GM18502 (cell line): ENCODE results near the gene TSPOAP1.

Experiments
- ATAC-seq: cut with Tn5 transposase; IDR thresholded peaks from one replicate; pipeline ENCODE4 v1.9.1; 2021; ENCODE audit warnings: mild to moderate bottlenecking; ENCODE audit not compliant: unreplicated experiment, poor library complexity

TSPOAP1 gene

DNA sequence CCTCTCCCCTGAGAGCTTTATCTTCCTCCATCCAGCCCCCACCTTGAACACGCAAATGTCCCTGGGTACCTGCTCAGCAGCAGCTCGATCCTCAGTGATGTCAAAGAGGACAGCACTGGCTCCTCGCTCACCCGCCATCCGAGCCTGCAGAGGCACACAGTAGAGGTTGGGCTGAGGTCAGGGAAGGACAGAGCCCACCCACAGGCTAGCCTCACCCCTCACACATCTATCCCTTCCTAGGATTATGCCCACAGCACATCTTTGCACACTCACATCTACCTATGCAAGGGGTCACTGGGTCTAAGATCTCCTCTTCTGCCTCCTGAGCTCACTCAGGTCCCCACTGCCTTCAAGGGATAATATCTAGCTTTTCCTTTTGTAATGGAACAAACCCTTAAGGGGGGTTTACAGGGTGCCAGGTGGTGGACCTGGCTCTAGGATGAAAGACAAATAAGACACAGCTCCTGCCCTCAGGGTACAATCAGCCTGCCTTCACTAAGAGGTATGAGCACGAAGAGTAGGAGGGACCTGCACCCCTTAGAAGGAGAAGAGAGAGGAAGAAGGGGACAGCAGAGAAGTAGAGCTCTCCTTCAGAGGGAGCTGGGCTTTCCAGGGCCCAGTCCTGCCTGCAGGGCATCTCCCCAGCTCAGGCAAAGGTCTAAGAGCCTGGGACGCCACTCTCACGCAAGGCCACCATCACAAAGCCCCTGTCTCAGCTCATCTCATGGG is 35.0 kb upstream of the TSPOAP1 start:
- ATAC-seq: no peak

DNA sequence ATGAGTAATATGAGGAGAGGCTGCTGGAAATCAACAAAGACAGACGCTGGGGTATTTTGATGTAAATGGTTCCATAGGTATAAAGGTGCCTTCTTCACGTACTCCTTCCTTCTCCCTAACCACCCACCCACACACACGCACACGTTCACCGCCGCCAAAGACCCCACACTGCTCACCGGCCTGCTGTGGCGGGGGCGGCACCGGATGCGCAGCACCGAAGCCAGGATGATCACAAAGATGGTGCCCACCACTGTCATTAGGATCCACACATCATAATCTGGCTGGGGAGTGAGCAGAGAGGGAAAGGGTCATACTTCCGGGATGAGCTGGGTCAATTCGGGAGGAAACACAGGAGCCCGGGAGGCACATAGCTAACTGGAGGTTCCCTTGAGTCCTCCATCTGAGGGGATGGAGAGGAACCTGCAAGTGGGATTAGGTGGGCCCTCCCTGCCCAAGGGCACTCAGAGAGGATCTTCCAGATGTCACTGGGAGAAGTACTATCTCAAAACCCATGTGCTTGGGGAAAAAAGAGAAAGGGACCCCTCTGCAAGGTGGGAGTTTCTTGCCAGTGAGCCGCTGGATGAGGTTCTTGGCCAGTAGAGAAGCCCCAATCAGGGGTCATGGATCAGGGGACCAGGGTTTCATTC is 33.9 kb upstream of the TSPOAP1 start:
- no peak for ATAC-seq

DNA sequence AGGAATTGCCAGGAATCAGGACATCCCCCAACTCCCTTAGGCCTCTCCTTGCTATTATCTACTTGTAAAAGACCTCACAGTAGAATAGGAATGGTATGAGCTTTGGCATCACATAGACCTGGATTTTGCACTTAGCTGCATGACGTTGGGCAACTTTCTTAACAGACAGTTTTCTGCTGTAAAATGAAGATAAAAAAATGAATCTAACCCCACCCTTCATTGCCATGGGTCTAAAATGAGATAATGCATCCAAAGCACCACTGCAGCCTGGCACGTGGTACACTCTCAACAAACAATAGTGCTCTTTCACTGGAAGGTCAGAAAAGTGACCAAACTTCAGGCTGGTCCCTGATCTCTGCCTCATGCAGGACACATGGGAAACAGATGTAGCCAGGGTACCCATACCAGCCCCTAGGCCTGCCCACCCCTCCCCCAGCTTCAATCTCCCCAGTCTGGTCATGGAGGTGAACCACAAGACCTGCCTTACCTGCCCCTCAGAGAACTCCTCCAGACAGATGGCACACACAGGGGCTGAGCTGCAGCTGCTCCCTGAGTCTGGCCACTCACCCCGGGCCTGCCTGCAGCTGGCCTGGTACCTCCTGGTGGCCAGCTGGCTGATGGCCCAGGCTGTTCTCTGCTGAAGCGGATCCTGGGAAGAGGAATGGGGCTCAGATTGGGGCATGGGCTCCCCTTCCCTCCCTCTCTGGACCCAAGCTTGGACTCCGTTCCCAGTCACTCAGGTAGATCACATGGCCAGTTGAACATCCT is 31.9 kb upstream of the TSPOAP1 start:
- ATAC-seq: no peak

DNA sequence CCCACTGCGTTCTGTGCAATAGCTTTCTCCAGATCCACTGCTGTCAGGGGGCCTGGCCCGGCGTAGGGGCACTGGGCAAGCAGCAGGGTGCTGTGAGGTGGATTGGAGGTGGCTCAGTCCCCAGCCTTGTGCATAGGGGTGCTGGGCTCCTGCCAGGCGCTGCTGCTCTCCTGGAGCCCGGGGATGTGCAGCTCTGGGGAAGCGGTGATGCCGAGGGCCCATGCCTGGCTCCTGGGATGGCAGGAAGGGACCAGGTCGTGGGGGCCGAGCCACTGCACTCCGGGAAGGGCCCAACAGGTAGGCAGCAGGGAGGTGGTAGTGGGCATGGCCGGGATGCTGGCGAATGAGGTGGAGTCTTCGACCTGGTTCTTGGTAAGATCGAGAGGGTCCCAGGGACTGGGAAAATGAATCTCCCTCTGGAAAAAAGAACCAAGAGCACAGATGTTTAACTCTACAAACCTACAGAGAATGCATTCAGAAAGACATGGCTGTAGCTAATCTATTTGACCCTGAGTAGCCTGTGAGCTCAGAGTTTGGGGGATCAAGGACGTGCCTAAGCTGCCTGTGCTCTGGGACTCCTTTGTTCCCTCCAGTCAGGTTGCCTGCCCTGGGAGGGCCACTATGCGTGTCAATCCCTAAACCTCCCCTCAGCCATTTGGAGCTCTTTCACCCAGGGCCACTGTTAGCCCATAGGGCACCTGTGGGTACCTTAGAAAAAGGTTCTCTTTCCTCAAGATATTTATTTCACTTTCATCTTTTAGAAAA is 30.0 kb upstream of the TSPOAP1 start:
- no peak for ATAC-seq

DNA sequence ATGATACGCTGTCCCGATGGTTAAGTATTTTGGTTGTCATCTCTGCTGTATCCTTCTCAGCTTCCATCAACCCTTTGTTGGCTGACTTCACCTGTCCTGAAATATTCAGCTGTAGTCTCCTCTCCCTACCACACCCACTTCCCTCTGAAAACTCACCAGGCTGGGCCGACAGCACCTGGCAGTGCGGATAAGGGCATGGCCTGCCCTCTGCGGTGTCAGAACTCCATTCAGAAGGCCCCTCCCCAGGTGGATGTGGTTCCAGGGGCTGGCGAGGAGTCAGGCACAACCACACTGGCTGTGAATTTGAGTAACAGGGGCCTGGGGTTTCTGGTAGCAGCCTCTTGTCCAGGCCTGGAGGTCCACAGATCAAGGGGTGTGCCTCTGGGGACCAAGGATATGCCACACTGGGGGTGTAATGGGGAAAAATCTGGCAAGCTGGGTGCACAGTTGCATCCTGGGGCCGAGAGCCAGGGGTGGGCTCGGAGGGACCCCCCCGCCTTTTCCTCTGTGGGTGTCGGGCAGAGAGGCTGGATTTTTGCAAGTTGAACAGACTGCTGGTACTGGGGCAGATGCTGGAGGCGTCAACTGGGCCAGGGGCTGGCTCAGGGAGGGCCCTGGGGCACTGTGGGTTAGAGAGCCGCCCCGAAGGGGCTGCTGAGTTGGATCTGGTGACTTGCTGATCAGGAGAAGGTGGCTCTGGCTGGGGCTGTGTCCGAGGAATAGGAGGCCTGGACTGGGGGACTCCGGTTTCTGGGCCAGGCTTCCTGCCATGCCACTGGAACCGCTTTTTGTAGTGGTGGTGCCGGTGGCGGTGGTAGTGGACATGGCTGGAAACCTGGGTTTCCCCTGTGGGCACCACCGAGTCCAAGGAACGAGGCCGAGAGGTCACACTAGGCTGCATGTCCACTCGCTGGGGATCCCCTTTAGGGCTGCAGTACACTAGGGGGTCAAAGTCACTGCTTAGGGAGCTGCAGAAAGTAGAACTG is 29.0 kb upstream of the TSPOAP1 start:
- no peak for ATAC-seq

DNA sequence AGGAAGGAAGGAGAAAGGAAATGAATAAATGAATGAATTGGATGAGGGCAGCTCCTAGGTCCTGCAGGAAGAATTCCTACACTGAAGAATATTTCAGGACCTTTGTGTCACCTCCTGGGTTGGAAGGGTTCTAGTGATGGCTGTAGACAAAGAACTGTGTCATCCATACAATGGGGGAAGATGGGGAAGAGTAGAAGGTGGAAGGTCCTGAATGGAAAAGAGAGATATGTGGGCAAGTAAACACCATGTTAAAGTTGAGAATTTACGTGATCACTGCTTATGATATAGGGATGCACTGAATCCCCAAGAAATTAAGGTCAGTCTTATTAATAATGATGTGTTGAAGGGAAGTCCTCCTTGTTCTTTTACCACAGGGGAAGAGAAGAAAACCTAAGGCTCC is 27.6 kb upstream of the TSPOAP1 start:
- no peak for ATAC-seq

DNA sequence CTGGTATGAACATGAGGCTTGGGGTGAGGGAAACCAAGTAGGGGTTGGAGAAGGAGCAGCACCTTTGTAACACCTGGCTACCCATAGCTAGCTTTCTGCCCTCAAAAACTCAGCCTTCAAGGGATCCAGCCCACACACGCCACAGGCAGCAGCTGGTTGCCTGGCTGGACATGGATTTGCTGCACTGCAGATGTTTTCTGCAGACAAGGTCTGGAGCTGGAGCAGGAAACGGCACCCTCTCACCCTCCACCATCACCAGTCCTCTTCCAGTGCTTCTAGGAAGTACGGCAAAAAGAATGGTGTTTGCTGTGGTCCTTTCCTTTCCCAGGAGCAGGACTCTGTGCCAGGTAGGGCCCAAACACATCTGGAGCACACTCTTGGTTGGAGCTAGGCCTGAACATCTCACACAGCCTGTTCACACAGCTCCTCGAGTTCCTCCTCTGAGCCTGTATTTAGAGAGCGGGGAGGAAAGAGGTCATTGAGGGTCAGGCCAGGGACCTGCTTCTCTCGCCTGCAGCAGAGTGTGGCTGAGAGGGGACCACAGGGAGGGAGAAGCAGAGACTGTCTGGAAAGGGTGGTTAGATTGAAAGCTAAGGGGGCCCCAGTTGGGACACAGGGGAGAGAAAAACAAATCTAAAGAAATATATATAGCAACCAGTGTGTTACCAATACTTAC is 26.1 kb upstream of the TSPOAP1 start:
- ATAC-seq: no peak

DNA sequence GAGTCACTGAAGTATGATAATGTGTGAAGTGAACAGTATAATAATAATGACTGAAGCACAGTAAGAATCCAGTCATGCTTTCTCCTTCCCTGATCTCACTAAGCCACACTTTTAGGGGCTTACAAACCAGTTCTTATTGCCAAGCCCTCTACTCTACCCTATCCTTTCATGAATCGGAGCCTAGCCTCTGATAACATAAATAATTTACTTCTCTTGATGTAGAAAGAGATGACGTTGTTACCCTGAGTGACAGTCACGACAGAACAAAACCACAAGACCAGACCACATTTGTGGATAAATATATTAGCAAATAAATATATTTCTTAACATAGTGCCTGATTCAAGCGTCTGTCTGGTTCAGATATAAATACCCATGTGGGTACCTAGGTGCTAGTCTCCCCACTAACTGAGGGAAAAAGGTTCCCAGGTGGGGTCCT is 24.8 kb upstream of the TSPOAP1 start:
- no peak for ATAC-seq

DNA sequence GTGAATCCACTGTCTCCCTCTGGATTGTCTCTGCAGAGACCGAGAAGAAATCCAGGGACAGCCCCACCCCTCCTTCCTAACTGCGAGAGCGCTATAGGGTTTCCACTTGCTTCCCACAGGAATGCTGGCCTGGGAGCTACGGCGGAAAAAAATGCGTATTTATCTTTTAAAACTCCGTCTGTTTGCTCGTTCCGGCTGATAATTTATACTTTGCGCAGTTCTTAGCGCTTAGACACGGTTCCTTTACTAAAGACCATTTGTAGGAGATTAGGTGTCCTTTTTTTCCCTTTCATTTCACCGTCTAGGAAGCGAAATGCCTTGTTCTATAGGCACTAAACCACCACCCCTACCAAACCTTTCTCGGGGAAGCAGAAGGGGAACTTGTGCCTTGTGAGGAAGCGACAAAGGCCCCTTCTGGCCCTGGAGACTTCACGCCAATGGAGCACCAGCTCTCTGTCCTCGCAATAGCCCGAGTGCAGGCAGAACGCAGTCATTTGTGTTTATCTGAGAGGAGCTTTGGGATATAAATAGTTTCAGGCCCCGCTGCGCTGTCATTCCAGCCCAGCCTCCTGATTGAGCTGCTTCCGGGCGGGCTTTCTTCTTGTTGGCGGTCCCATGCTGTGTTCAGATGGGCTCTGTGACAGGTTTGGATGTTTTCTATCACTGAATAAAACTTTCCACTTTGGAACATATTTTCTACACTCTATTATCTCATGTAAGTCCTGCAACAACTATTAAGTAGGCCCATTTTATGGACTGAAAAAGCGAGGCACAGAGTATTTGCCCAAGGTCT is 24.2 kb upstream of the TSPOAP1 start:
- peak; percentile 23 for ATAC-seq

DNA sequence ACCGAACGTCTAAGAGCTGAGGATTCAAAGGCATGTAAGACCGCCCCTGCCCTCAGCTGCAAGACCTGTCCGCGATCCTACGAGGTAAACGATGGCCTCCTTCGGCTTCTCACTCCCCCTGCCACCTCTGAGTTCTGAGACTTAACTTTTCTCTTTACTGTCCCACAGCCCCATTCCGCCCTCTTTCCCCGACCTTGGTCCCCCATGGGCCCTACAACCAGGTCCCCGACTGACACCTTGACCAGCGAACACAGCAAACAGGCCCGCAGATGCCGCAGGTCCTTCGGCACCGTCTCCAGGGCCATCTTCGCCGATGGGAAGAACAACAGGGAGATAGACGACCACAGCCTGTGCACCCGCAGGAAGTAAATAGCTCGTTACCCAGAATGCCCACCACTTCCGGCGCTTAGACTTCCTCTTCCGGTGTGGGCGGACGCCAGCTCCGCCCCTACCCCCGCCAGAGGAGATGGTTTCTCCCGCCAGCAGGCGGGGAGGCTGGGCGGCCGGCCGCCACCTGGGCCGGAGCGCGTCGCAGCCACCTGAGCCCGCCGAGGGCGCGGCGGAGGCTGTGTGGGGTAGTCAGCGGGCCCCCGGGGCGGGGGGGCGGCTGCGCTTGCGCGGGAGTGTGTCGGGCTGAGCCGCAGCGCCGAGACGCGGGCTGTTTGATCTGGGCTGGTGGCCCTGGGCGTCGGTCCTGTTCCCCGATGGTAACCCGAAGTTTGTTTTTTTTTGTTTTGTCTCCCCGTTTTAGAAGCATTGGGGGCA is 23.4 kb upstream of the TSPOAP1 start, which contains the start of gene SUPT4H1:
SUPT4H1 (minus strand) TSS at position 371 of the 765 bp plus-strand sequence; CDS start at position 305, 66 bp downstream.
- peak; percentile 87 for ATAC-seq

DNA sequence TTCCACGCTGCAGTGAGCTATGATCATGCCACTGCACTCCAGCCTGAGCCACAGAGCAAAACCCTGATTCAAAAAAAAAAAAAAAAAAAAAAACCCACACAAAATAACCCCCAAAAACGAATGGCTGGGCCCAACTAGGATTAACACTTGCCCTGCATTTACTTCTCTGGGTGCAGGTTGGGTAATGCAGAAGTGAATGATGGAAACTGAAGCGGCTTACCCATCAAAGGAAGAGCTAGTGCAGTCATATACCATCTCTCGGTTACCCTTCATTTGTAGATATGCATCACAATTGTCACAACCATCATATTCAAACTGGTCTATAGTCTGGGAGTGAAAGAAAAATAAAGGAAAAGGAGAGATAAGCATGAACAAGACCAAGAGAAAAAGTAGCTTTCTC is 22.6 kb upstream of the TSPOAP1 start:
- no peak for ATAC-seq

DNA sequence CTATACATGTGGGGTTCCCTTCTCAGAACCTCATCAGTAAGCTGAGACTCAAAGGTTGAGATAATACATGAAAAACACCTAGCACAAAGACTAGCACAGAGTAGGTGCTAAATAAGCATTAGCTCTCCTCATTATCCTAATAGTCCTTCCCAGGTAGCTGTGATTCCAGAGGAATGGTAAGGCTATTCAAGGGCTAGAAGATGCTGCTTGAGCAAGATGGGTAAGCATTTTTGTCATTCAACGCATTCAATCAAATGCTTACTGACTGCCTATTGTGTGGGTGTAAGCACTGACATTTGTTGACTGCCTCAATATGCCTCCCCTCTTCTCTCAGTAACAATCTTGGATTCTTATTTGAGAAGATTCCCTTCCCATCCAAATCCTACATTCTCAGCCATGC is 19.4 kb upstream of the TSPOAP1 start:
- no peak for ATAC-seq

DNA sequence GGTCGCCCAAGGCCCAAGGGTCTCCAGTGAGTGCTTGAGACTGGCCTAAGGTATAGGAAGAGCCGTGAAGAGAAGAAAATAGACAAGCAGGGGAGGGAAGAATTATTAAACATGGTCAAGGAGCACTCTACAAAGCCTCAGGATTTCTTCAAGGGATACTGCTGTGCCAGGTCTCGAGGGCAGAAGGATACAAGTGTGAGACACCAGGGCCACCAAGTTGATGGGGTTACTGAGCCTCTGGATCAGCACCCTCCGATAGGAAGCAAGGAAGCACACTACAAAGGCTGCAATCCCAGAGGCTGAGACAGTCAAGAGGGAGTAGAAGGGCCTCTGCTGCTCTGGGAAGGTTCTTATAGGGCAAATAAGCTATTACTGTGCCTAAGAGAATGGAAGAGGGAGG is 16.9 kb upstream of the TSPOAP1 start:
- ATAC-seq: no peak

DNA sequence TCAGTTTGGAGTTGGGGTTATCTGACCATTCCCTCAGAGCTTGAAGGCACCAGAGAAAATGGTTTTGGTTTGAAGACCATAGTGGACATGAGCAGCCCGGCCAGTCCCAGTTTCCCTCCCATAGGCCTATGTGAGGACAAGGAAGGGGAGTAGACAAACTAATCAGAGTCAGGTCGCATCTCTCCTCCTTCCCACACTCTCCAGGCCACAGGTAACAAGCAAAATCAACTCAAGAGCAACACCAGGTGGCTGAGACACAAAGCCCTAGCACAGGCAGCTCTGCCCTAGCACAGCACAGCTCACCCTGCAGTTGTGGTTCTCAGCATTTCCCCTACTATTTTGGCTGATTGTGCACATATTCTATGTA is 16.2 kb upstream of the TSPOAP1 start:
- ATAC-seq: peak; percentile 48

DNA sequence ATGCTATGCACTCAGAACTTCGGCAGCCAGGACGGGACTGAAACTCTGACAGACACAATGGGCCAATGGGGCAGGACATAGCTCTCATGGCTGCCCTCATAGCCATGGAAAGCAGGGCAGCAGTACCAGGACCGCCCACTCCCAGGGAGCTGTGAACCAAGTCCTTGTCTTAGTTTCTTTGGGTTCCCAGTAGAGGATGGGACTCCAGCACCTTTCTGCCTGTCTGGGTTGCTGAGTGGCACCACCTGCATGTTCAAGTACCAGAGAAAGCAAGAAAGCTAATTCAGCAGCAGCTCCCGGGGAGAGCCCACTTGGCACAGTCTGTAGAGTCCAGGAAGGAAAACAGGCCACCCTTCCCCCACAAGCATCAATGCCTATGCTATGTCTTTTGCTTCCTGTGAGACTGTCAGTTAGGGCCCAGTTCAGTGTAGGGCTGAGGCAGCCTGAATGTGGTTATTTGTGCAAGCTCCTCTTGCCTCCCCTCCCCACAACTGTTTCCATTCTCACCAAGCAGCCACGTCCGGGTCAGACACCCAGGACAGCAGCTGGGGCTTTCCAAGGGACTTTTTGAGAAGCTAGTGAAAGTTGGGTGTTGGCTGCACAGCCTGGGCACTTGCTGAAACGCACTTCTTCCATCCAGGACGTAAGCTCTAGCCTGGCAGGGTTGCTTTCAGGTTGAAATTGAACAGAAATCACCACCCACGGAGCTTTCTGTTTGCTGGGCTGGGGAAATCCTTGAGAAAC is 15.6 kb upstream of the TSPOAP1 start:
- ATAC-seq: peak; percentile 85

DNA sequence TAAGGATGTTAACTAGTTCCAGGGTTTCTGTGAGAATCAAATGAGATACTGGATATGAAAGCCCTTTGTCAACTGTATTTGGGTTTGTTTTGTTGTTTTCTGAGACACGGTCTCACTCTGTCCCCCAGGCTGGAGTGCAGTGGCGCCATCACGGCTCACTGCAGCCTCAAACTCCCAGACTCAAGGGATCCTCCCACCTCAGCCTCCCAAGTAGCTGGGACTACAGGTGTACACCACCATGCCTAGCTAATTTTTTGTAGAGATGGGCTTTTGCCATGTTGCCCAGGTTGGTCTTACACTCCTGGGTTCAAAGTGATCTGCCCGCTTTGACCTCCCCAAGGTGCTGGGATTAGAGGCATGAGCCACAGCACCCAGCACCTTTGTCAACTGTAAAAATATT is 14.5 kb upstream of the TSPOAP1 start:
- ATAC-seq: no peak
